GM10248 (cell line): ENCODE measurements around the gene GOLGA3.

ENCODE experiments used
- CTCF ChIA-PET: fragments of 300-600 bp; sonication (Branson Sonifier 250); formaldehyde crosslinking; extraction: SDS; loops from one replicate; lab custom pipeline; 2021; ENCODE audit warnings: antibody characterized with exemption; lab: Yijun Ruan, JAX
- POLR2A ChIA-PET: fragments of 350-650 bp; sonication (Branson Sonifier 250); formaldehyde crosslinking; extraction: SDS; loops from one replicate; lab custom pipeline; 2020; ENCODE audit warnings: antibody characterized with exemption; lab: Yijun Ruan, JAX
- DNase-seq: peaks from one replicate; pipeline ENCODE4 v3.0.0; 2012; ENCODE audit errors: extremely low spot score
- CTCF ChIP-seq: IDR thresholded peaks from 2 replicates; pipeline ENCODE4 v1.5.1; 2012; ENCODE audit warnings: mild to moderate bottlenecking, low read depth; ENCODE audit errors: extremely low read depth, missing control alignments, control extremely low read depth

Gene GOLGA3

DNA sequence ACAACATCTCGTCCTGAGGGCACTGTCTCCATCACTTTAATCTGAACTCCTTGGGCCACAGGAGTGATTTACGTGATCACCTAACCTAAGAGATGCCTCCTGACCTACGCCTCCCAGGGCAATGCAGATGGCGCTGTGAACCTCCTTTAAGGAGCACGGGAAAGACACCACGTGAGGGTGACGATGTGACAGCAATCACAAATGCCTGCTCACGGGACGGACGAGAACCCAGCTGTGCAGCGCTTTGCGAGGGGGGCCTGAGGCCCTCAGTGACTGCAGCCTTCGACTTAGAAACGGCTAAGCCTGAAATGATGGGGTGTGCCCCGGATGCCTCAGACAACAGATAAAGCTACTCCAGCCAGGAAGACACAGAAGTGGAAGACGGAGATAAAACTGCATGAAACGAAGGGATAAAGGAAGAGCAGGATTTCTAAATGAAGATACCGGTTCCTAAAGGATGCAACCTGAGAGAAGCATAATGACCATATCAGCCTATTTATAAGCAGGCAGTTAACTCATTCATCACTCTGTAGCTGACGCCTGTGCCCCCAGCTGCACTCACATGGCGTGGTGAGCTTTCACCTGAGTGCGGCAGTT lies 13.9 kb upstream of the GOLGA3 start:
- ChIA-PET CTCF (no interaction called here), POLR2A (no interaction called here)
- no peak for TF ChIP-seq CTCF
- no peak for DNase-seq

DNA sequence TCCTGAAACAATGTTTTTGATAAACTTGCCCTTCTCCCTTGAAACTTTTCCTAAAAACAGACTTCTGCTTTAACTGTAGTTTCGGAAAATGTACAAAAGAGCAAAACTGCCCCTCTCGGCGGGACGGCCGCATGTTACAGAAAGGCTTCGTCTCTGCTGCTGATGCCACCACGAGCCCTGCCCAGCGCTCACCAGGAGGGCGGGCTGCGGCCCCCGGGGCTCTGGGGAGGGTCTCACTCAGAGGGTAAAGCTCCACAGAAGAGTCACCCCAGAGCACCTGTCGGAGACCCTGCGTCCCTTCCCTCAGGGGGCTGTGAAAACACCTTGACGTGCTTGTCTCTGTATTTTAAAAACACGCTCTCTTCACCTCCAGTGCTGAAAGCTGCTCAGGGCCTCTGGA lies 12.5 kb upstream of the GOLGA3 start:
- TF ChIP-seq CTCF: no peak
- no peak for DNase-seq
- ChIA-PET POLR2A (no interaction called here), CTCF (no interaction called here)

DNA sequence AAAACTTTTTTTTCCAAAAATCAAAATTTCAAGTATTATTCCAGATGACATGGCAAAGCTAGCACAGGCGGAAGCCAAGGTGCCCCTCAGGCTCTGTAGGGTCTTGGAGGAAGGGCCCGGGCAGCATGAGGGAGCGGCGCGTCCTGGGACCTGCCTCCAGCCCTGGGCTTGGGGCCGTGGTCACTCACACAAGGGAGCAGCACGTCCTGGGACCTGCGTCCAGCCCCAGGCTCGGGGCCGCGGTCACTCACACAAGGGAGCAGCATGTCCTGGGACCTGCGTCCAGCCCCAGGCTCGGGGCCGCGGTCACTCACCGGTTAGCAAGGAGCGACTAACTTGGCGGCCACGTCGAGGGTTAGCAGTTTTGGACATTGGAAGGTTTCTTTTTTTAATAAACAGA lies 11.9 kb upstream of the GOLGA3 start:
- TF ChIP-seq CTCF: no peak
- DNase-seq: no peak
- ChIA-PET CTCF (no interaction called here), POLR2A (no interaction called here)

- ChIA-PET POLR2A (no interaction called here), CTCF (no interaction called here)
- DNase-seq: no peak
- TF ChIP-seq CTCF: no peak
Measured at GRCh38 chr12:132839558-132840235, 11.0 kb upstream of the GOLGA3 start.

GRCh38 chr12:132838410-132839080 lies 9.9 kb upstream of the GOLGA3 start:
- POLR2A ChIA-PET: interaction anchor here (0.6 to 1.1 kb wide), 2 partner anchors 9 to 27 kb away, joined by 3 to 4 read pairs; no protein-coding TSS in a partner anchor
- no peak for DNase-seq

More at GRCh38 chr12:132838410-132839080, 9.9 kb upstream of the GOLGA3 start:
- CTCF ChIA-PET: interaction anchor here (1.1 kb wide), 1 partner anchor 9 kb away, joined by 4 read pairs; no protein-coding TSS in a partner anchor
- TF ChIP-seq CTCF: no peak
